Measurements from ENCODE around the gene GFRA3.
"Not testable (repeated sequence)": the region's sequence is repeated elsewhere in the genome, so short reads cannot be mapped to it uniquely, and the experiment has no call there.

Gene GFRA3

GRCh38 chr5:138247800-138248199 is 26.6 kb downstream of the GFRA3 start:
- DNase-seq (ENCODE audit: low read depth in 3 of 3) = not testable (repeated sequence)

- DNase-seq (ENCODE audit: low read depth in 3 of 3) = no peak
These were observed 27.6 kb downstream of the GFRA3 start for GRCh38 chr5:138246822-138247221.

DNA sequence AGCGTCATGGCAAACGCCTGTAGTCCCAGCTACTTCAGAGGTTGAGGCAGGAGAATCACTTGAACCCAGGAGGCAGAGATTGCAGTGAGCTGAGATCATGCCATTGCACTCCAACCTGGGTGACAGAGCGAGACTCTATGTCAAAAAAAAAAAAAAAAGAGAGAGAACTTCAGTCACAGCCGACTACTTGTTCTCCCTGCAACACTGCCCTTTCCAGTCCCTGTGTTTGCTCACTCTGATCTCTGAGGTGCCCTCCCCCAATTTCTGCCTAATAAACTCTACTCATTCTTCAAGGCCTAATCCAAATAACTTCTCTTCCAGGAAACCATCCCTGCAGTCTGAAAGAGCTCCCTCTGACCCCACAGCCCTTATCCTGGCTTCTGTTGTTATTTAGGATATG is 28.1 kb downstream of the GFRA3 start:
- no peak for DNase-seq (ENCODE audit: low read depth in 3 of 3)

DNA sequence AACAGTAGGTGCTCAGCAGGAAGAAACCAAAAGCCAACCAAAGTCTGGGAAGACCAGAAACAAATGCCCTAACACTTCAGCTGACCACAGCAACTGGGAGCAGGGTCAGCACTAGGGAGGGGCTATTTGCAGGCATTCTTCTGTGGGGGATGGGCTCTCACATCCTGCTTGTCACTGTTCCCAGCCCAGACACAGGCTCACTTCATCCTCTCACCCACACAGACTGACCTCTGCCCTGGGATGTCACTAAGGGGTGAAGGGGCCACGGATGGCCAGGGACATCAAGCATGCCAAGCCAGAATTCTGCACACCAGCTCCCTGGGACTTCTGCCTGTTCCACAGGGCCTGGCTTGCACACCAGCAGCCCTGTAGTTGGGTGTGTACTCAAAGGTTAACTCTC is 28.7 kb downstream of the GFRA3 start:
- DNase-seq (ENCODE audit: low read depth in 3 of 3) = no peak

DNA sequence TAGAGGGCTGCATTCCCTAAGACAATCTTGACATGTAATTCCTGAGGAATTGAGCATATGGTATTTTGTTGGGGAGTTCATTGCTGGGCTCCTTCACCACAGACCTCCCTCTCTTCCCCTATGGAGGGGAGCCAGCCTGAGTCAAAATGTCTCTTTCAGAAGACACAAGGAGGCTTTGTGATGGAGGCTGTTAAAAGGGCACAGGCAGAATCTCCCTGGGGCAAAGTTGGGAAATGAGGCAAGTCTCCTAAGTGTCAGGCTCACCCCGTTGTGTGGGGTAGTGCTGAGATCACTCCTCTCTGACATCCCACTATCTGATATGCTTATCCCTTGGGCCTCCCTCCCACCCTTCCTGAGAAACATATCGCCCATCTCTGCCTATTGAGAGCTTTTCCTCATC is 30.6 kb downstream of the GFRA3 start:
- no peak for DNase-seq (ENCODE audit: low read depth in 3 of 3)

DNA sequence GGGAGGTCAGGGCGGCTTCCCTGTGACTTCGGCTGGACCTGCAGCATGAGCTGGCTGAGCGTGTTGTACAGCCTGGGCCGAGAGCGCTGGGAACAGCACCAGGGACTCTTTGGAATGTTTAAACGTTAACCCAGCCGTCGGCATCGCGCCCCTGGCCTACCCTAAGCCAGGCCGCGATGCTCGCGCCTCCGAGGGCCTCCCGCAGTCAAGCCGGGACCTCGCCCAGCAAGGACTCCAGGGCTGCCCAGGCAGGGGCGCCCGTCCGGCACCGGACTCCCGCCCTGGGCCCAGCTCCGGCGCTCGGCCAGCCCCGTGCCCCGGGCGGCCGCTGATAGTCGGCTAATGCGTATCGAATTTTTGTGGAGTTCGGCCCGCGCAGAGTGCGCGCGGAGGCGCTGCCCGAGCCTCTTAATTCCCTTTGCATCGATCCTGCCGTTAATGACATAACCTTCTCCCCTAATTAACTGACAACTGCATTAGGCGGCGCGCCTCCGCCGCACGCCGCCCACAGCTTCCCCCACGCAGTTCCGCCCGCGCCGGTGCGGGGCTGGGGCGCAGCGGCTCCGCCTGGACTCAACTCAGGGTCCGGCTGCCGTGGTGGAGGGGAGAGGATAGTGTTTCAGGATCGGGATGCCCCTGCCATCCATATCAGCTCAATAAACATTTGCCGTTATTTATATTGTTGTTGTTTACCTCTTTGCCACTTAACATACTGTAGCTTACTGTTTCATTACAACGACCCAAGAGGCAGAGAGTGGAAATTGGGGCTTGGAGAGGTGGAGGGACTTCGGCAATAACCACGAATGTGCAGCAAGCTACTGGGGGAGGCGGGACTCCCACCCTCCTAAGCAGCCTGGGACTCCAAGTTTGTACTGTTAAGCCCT is 32.5 kb downstream of the GFRA3 start:
- no peak for DNase-seq (ENCODE audit: low read depth in 3 of 3)

GRCh38 chr5:138240650-138241385 is 33.6 kb downstream of the GFRA3 start:
- DNase-seq (ENCODE audit: low read depth in 3 of 3) = no peak

- no peak for DNase-seq (ENCODE audit: low read depth in 3 of 3)
These were observed 36.4 kb downstream of the GFRA3 start for GRCh38 chr5:138238034-138238433.

DNA sequence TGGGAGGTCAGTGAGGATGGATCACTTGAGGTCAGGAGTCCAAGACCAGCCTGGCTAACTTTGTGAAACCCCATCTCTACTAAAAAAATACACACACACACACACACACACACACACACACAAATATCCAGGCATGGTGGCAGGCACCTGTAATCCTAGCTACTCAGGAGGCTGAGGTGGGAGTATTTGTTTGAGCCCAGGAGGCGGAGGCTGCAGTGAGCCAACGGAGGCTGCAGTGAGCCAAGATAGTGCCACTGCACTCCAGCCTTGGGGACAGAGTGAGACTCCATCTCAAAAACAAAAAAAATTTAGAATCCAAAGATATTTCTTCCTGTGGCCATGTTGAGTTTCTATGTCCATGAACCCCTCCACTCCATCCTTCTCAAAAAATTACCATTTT is 39.8 kb downstream of the GFRA3 start:
- DNase-seq (ENCODE audit: low read depth in 3 of 3) = no peak

GRCh38 chr5:138233280-138233679 is 41.1 kb downstream of the GFRA3 start:
- DNase-seq (ENCODE audit: low read depth in 3 of 3) = no peak

DNA sequence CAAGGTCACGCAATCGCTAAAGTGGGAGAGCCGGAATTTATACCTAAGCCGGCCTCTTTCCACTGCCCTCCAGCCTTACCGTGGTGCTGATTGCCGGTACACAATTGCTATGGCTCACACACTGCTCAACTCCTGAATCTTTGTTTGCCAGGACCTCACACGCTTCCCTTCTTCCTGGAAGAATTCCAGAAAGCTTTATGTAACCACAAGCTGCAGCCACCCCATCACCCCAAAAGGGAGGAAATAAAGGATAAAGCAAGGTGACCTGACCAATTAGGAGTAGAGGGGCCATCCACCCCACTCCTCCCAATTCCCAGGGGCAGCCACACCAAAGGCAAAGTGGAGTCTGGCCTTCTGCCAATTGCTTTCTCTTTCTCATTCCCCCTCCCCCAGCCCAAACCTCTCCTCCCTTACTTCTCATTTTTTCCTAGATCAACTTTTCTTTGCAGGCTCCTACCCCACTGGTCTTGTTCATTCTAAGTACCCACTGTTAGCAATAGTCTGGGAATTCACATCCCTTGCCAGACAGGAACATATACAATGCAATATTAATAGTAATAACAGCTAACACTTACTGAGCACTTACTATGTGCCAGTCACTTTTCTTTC is 43.3 kb downstream of the GFRA3 start:
- DNase-seq (ENCODE audit: low read depth in 3 of 3) = no peak

- no peak for DNase-seq (ENCODE audit: low read depth in 3 of 3)
These were observed 44.2 kb downstream of the GFRA3 start for GRCh38 chr5:138230261-138230660.

DNA sequence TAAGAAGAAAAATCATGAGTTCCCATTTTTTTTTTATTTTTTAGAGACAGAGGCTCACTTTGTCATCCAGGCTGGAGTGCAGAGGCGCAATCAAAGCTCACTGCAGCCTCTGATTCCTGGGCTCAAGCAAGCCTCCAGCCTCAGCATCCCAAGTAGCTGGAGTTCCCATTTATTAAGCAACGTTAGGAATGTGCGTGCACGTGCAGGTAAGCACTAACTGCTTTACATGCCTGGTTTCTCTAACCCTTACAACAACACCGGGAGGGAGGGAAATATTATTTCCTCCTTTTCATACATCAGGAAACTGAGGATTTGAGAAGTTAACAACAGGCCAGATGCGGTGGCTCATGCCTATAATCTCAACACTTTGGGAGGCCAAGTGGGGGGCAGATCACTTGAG is 45.0 kb downstream of the GFRA3 start:
- no peak for DNase-seq (ENCODE audit: low read depth in 3 of 3)

GRCh38 chr5:138226910-138227309 is 47.5 kb downstream of the GFRA3 start:
- no peak for DNase-seq (ENCODE audit: low read depth in 3 of 3)

GRCh38 chr5:138224712-138225111 is 49.7 kb downstream of the GFRA3 start:
- no peak for DNase-seq (ENCODE audit: low read depth in 3 of 3)

GRCh38 chr5:138223532-138223931 is 50.9 kb downstream of the GFRA3 start:
- DNase-seq (ENCODE audit: low read depth in 3 of 3) = no peak

DNA sequence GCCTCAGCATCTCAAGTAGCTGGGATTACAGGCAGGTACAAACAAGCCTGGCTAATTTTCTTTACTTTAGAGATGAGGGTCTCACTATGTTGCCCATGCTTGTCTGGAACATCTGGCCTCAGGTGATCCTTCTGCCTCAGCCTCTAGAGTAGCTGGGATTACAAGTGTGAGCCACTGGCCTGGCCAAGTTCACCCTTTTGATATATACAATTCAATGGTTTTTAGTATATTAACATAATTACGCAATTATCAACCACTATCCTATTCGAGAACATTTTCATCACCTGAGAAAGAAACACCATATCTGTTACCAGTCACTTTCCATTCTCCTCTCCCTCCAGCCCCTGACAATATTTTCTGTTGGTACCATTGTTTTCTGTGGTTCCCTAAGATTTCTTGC is 57.6 kb downstream of the GFRA3 start:
- no peak for DNase-seq (ENCODE audit: low read depth in 3 of 3)

DNA sequence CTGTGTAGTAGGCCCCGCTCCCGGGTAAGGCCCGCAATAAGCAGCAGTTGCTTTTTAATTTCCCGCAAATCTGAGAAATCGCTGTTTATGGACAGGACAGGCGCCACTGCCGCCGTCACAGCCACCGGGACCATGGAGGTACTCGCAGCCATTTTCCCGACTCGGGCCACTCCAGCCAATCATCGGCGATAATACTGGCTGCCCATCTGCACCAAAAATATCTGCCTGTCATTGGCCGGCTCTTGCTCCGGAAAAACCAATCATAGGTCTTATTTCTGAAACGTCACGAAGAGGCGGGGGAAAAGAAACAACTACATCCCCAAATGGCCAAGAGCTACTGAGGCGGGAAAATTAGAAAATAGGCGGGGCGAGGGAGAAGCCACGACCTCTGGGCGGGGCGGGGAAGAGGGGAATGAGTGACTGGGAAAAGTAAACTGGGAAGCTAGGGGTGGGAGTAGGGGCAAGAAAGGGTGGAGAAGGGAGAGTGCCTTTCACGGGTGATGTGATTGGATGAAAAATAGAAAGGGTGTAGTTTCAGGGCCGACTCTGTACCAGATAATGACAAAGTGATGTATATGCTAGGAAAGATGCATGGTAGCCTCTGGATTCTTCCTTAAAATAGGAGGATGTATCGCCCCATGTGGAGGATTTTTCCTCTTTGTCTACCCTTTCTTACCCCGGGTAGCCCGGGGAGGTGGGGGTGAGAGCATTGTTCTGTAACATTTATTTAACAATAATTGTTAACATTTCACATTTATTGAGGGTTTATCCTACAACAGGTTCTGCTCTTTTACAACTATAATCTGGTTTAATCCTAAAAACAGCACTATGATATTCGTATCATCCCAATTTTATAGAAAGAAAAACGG is 61.0 kb downstream of the GFRA3 start, which contains the start of gene CDC23:
TSS of gene CDC23 (minus strand) at position 163 of the 869 bp plus-strand sequence. CDS start at position 152, 11 bp downstream.
- DNase-seq (ENCODE audit: low read depth in 3 of 3) = peak; percentile 68 to 78 (median 74)

DNA sequence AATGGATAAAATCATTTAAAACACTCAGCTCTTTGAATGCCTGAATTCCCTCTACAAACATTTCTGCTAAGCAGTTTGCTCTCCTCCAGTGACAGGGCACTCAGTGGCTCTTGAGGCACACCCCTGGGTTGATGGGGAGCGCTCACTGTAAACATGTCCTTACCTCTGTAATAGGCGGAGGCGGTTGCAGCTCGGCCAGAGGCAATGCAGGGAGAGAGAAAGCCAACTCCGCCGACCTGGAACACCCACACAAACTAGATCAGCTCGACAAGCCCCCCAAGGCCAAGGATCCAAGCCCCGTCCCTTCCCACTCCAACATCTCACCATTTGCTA is 61.6 kb downstream of the GFRA3 start:
- DNase-seq (ENCODE audit: low read depth in 3 of 3) = peak in 1 of 3 experiments; percentile 2

DNA sequence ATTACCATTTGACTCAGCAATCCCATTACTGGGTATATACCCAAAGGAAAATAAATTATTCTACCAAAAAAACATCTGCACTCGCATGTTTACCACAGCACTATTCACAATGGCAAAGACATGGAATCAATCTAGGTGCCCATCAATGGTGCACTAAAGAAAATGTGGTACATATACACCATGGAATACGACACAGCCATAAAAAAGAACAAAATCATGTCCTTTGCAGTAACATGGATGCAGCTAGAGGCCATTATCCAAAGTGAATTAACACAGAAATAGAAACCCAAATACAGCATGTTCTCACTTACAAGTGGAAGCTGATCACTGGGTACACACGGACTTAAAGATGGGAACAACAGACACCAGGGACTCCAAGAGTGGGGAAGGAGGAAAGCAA is 63.4 kb downstream of the GFRA3 start:
- DNase-seq (ENCODE audit: low read depth in 3 of 3) = no peak

All from stimulated activated CD4-positive, alpha-beta T cell treated with anti-CD3 and anti-CD28 coated beads, TNF-alpha, amount 100 ng/mL, for 4 hours (primary cell).